Endothelial cell (in vitro differentiated cells): ENCODE measurements around the gene ARHGAP8. TPM values are rescaled to one million over a fixed set of nuclear protein-coding genes. Genes with fewer than 3 reads are reported as not detected.
"Not testable (repeated sequence)": the region's sequence is repeated elsewhere in the genome, so short reads cannot be mapped to it uniquely, and the experiment has no call there.

Source experiments
- DNase-seq: peaks from one replicate; pipeline ENCODE4 v3.0.0; 2021; ENCODE audit warnings: low spot score
- H3K27ac Mint-ChIP-seq: one replicate; pipeline ENCODE4 v1.8.0; 2021; ENCODE audit warnings: mixed read lengths, inconsistent platforms; ENCODE audit not compliant: unreplicated experiment
- H3K27me3 Mint-ChIP-seq: one replicate; pipeline ENCODE4 v1.8.0; 2021; ENCODE audit warnings: mild to moderate bottlenecking, moderate library complexity, mixed read lengths, inconsistent platforms; ENCODE audit not compliant: unreplicated experiment
- H3K36me3 Mint-ChIP-seq: one replicate; pipeline ENCODE4 v1.8.0; 2021; ENCODE audit warnings: mild to moderate bottlenecking, low read depth, mixed read lengths, inconsistent platforms; ENCODE audit not compliant: unreplicated experiment
- H3K4me1 Mint-ChIP-seq: one replicate; pipeline ENCODE4 v1.8.0; 2021; ENCODE audit warnings: mild to moderate bottlenecking, mixed read lengths, inconsistent platforms; ENCODE audit not compliant: unreplicated experiment
- H3K4me3 Mint-ChIP-seq: one replicate; pipeline ENCODE4 v1.8.0; 2021; ENCODE audit warnings: mild to moderate bottlenecking, mixed read lengths, inconsistent platforms; ENCODE audit not compliant: unreplicated experiment
- H3K9me3 Mint-ChIP-seq: one replicate; pipeline ENCODE4 v1.8.0; 2021; ENCODE audit warnings: mixed read lengths, inconsistent platforms; ENCODE audit not compliant: unreplicated experiment
- CTCF ChIP-seq: fragments of 200-600 bp; sonication (generic); IDR thresholded peaks from one replicate; pipeline ENCODE4 v1.5.0; 2021; ENCODE audit warnings: antibody characterized with exemption; ENCODE audit not compliant: unreplicated experiment
- total RNA-seq: library from RNA; stranded (reverse); fragmentation: NEBNext Ultra II Directional; extraction: Animal tissue kit (Norgen Biotek cat#: 25700); gene quantifications from one replicate; pipeline ENCODE4 v1.2.1, GENCODE V29; 2021; ENCODE audit not compliant: unreplicated experiment

The ARHGAP8 gene
- total RNA-seq, 1 donor from 2014 or later, result 0.80 TPM

GRCh38 chr22:44740307-44740706, 12.1 kb upstream of the ARHGAP8 start:
- Mint-ChIP-seq H3K27ac (no peak overlapping the region), H3K9me3 (no peaks in the 10 kb centered on the region), H3K4me3 (no peak overlapping the region), H3K27me3 (peaks cover 18% of the 10 kb centered on the region), H3K4me1 (no peaks in the 10 kb centered on the region), H3K36me3 (no peaks in the 10 kb centered on the region)
- DNase-seq, result no peak
- no peak for TF ChIP-seq CTCF

GRCh38 chr22:44741929-44742328, 10.4 kb upstream of the ARHGAP8 start:
- Mint-ChIP-seq H3K4me1 (no peaks in the 10 kb centered on the region), H3K9me3 (no peaks in the 10 kb centered on the region), H3K36me3 (no peaks in the 10 kb centered on the region), H3K4me3 (no peak overlapping the region), H3K27ac (no peak overlapping the region), H3K27me3 (peaks cover 20% of the 10 kb centered on the region)
- TF ChIP-seq CTCF, result no peak
- no peak for DNase-seq

- no peak for TF ChIP-seq CTCF
- Mint-ChIP-seq H3K27ac (no peak overlapping the region), H3K4me3 (no peak overlapping the region), H3K9me3 (no peaks in the 10 kb centered on the region), H3K4me1 (no peaks in the 10 kb centered on the region), H3K36me3 (no peaks in the 10 kb centered on the region), H3K27me3 (peaks cover 22% of the 10 kb centered on the region)
- DNase-seq, result no peak
Measured at GRCh38 chr22:44743247-44743646, 9.1 kb upstream of the ARHGAP8 start.

- no peak for DNase-seq
- no peak overlapping the region for H3K27ac Mint-ChIP-seq
- no peaks in the 10 kb centered on the region for H3K4me1 Mint-ChIP-seq
- H3K9me3 Mint-ChIP-seq, result no peaks in the 10 kb centered on the region
- H3K27me3 Mint-ChIP-seq, result peaks cover 22% of the 10 kb centered on the region
- no peaks in the 10 kb centered on the region for H3K36me3 Mint-ChIP-seq
- H3K4me3 Mint-ChIP-seq, result peak overlapping the region; percentile 17
- no peak for TF ChIP-seq CTCF
Measured at GRCh38 chr22:44743804-44744211, 8.6 kb upstream of the ARHGAP8 start.

- Mint-ChIP-seq H3K27ac (no peak overlapping the region), H3K4me1 (no peaks in the 10 kb centered on the region), H3K9me3 (no peaks in the 10 kb centered on the region), H3K36me3 (no peaks in the 10 kb centered on the region), H3K4me3 (no peak overlapping the region), H3K27me3 (peaks cover 22% of the 10 kb centered on the region)
- DNase-seq, result no peak
- TF ChIP-seq CTCF, result no peak
Measured at GRCh38 chr22:44745853-44746789, 6.3 kb upstream of the ARHGAP8 start.

- peaks cover 16% of the 10 kb centered on the region for H3K27me3 Mint-ChIP-seq
- not testable (repeated sequence) for DNase-seq, H3K9me3 Mint-ChIP-seq, H3K4me3 Mint-ChIP-seq, H3K4me1 Mint-ChIP-seq, H3K27ac Mint-ChIP-seq, H3K36me3 Mint-ChIP-seq
Measured at GRCh38 chr22:44747784-44748127, 4.6 kb upstream of the ARHGAP8 start.
